ENCODE results near the gene LHX2.

The LHX2 gene

GRCh38 chr9:124036578-124036977 lies 25.0 kb downstream of the LHX2 start:
- H3K27me3 ChIP-seq (ENCODE audit: control insufficient read depth in 1 of 2, insufficient read depth in 2 of 2, low read length in 2 of 2): peaks cover 52 to 61% of the 10 kb centered on the region in 2 donors
- H3K4me3 ChIP-seq (ENCODE audit: low read length in 2 of 2): no peak overlapping the region
- no peaks in the 10 kb centered on the region for H3K9me3 ChIP-seq (ENCODE audit: control insufficient read depth in 2 of 2, low read length in 2 of 2)
- no peaks in the 10 kb centered on the region for H3K36me3 ChIP-seq (ENCODE audit: control insufficient read depth in 2 of 2, insufficient read depth in 2 of 2, low read length in 2 of 2)
- H3K9ac ChIP-seq (ENCODE audit: low read length in 2 of 2): no peak overlapping the region
- H3K4me1 ChIP-seq (ENCODE audit: control insufficient read depth, insufficient read depth, low read length): peaks cover 14% of the 10 kb centered on the region
- H3K27ac ChIP-seq (ENCODE audit: low read length): no peak overlapping the region

- peaks cover 51 to 56% of the 10 kb centered on the region in 2 donors for H3K27me3 ChIP-seq (ENCODE audit: control insufficient read depth in 1 of 2, insufficient read depth in 2 of 2, low read length in 2 of 2)
These were observed 26.2 kb downstream of the LHX2 start for GRCh38 chr9:124037790-124038189.

GRCh38 chr9:124038239-124038638 lies 26.7 kb downstream of the LHX2 start:
- Histone ChIP-seq H3K36me3 (ENCODE audit: control insufficient read depth in 2 of 2, insufficient read depth in 2 of 2, low read length in 2 of 2) (no peaks in the 10 kb centered on the region), H3K4me3 (ENCODE audit: low read length in 2 of 2) (no peak overlapping the region), H3K27ac (ENCODE audit: low read length) (no peak overlapping the region), H3K9me3 (ENCODE audit: control insufficient read depth in 2 of 2, low read length in 2 of 2) (no peaks in the 10 kb centered on the region), H3K4me1 (ENCODE audit: control insufficient read depth, insufficient read depth, low read length) (peaks cover 18% of the 10 kb centered on the region), H3K9ac (ENCODE audit: low read length in 2 of 2) (no peak overlapping the region), H3K27me3 (ENCODE audit: control insufficient read depth in 1 of 2, insufficient read depth in 2 of 2, low read length in 2 of 2) (peaks cover 49 to 56% of the 10 kb centered on the region in 2 donors)

More at GRCh38 chr9:124037790-124038189, 26.2 kb downstream of the LHX2 start:
- Histone ChIP-seq H3K9ac (ENCODE audit: low read length in 2 of 2) (no peak overlapping the region), H3K9me3 (ENCODE audit: control insufficient read depth in 2 of 2, low read length in 2 of 2) (no peaks in the 10 kb centered on the region), H3K4me3 (ENCODE audit: low read length in 2 of 2) (no peak overlapping the region), H3K36me3 (ENCODE audit: control insufficient read depth in 2 of 2, insufficient read depth in 2 of 2, low read length in 2 of 2) (no peaks in the 10 kb centered on the region), H3K4me1 (ENCODE audit: control insufficient read depth, insufficient read depth, low read length) (peaks cover 18% of the 10 kb centered on the region), H3K27ac (ENCODE audit: low read length) (no peak overlapping the region)

GRCh38 chr9:124038790-124039633 lies 27.4 kb downstream of the LHX2 start:
- Histone ChIP-seq H3K27ac (ENCODE audit: low read length) (no peak overlapping the region), H3K9ac (ENCODE audit: low read length in 2 of 2) (no peak overlapping the region), H3K36me3 (ENCODE audit: control insufficient read depth in 2 of 2, insufficient read depth in 2 of 2, low read length in 2 of 2) (no peaks in the 10 kb centered on the region), H3K4me1 (ENCODE audit: control insufficient read depth, insufficient read depth, low read length) (peaks cover 18% of the 10 kb centered on the region), H3K27me3 (ENCODE audit: control insufficient read depth in 1 of 2, insufficient read depth in 2 of 2, low read length in 2 of 2) (peaks cover 43 to 48% of the 10 kb centered on the region in 2 donors), H3K4me3 (ENCODE audit: low read length in 2 of 2) (no peak overlapping the region), H3K9me3 (ENCODE audit: control insufficient read depth in 2 of 2, low read length in 2 of 2) (no peaks in the 10 kb centered on the region)

GRCh38 chr9:124040186-124040931 lies 28.8 kb downstream of the LHX2 start:
- Histone ChIP-seq H3K27ac (ENCODE audit: low read length) (no peak overlapping the region), H3K4me3 (ENCODE audit: low read length in 2 of 2) (peak overlapping the region; percentile 10 to 65), H3K4me1 (ENCODE audit: control insufficient read depth, insufficient read depth, low read length) (peaks cover 20% of the 10 kb centered on the region), H3K9ac (ENCODE audit: low read length in 2 of 2) (no peak overlapping the region), H3K36me3 (ENCODE audit: control insufficient read depth in 2 of 2, insufficient read depth in 2 of 2, low read length in 2 of 2) (no peaks in the 10 kb centered on the region), H3K27me3 (ENCODE audit: control insufficient read depth in 1 of 2, insufficient read depth in 2 of 2, low read length in 2 of 2) (peaks cover 40 to 43% of the 10 kb centered on the region in 2 donors), H3K9me3 (ENCODE audit: control insufficient read depth in 2 of 2, low read length in 2 of 2) (no peaks in the 10 kb centered on the region)

GRCh38 chr9:124040935-124041816 lies 29.6 kb downstream of the LHX2 start:
- Histone ChIP-seq H3K36me3 (ENCODE audit: control insufficient read depth in 2 of 2, insufficient read depth in 2 of 2, low read length in 2 of 2) (no peaks in the 10 kb centered on the region), H3K9me3 (ENCODE audit: control insufficient read depth in 2 of 2, low read length in 2 of 2) (no peaks in the 10 kb centered on the region), H3K4me1 (ENCODE audit: control insufficient read depth, insufficient read depth, low read length) (peaks cover 20% of the 10 kb centered on the region), H3K27ac (ENCODE audit: low read length) (no peak overlapping the region), H3K27me3 (ENCODE audit: control insufficient read depth in 1 of 2, insufficient read depth in 2 of 2, low read length in 2 of 2) (peaks cover 38 to 47% of the 10 kb centered on the region in 2 donors), H3K4me3 (ENCODE audit: low read length in 2 of 2) (peak overlapping the region; percentile 50 to 65), H3K9ac (ENCODE audit: low read length in 2 of 2) (peak overlapping the region in 1 of 2 donors; percentile 29)

GRCh38 chr9:124041817-124042116 lies 30.2 kb downstream of the LHX2 start:
- H3K9me3 ChIP-seq (ENCODE audit: control insufficient read depth in 2 of 2, low read length in 2 of 2): no peaks in the 10 kb centered on the region
- no peak overlapping the region for H3K27ac ChIP-seq (ENCODE audit: low read length)
- no peaks in the 10 kb centered on the region for H3K36me3 ChIP-seq (ENCODE audit: control insufficient read depth in 2 of 2, insufficient read depth in 2 of 2, low read length in 2 of 2)
- H3K9ac ChIP-seq (ENCODE audit: low read length in 2 of 2): no peak overlapping the region
- peaks cover 36 to 42% of the 10 kb centered on the region in 2 donors for H3K27me3 ChIP-seq (ENCODE audit: control insufficient read depth in 1 of 2, insufficient read depth in 2 of 2, low read length in 2 of 2)
- H3K4me3 ChIP-seq (ENCODE audit: low read length in 2 of 2): no peak overlapping the region
- peaks cover 20% of the 10 kb centered on the region for H3K4me1 ChIP-seq (ENCODE audit: control insufficient read depth, insufficient read depth, low read length)

- peaks cover 36 to 38% of the 10 kb centered on the region in 2 donors for H3K27me3 ChIP-seq (ENCODE audit: control insufficient read depth in 1 of 2, insufficient read depth in 2 of 2, low read length in 2 of 2)
- H3K9ac ChIP-seq (ENCODE audit: low read length in 2 of 2): no peak overlapping the region
These were observed 30.7 kb downstream of the LHX2 start for GRCh38 chr9:124042201-124042721.

GRCh38 chr9:124044448-124044847 lies 32.9 kb downstream of the LHX2 start:
- Histone ChIP-seq H3K9me3 (ENCODE audit: control insufficient read depth in 2 of 2, low read length in 2 of 2) (no peaks in the 10 kb centered on the region), H3K4me1 (ENCODE audit: control insufficient read depth, insufficient read depth, low read length) (peaks cover 20% of the 10 kb centered on the region), H3K9ac (ENCODE audit: low read length in 2 of 2) (no peak overlapping the region), H3K27ac (ENCODE audit: low read length) (no peak overlapping the region), H3K4me3 (ENCODE audit: low read length in 2 of 2) (no peak overlapping the region), H3K27me3 (ENCODE audit: control insufficient read depth in 1 of 2, insufficient read depth in 2 of 2, low read length in 2 of 2) (peaks cover 24 to 29% of the 10 kb centered on the region in 2 donors), H3K36me3 (ENCODE audit: control insufficient read depth in 2 of 2, insufficient read depth in 2 of 2, low read length in 2 of 2) (no peaks in the 10 kb centered on the region)

More at GRCh38 chr9:124042201-124042721, 30.7 kb downstream of the LHX2 start:
- Histone ChIP-seq H3K9me3 (ENCODE audit: control insufficient read depth in 2 of 2, low read length in 2 of 2) (no peaks in the 10 kb centered on the region), H3K4me1 (ENCODE audit: control insufficient read depth, insufficient read depth, low read length) (peaks cover 20% of the 10 kb centered on the region), H3K36me3 (ENCODE audit: control insufficient read depth in 2 of 2, insufficient read depth in 2 of 2, low read length in 2 of 2) (no peaks in the 10 kb centered on the region), H3K27ac (ENCODE audit: low read length) (no peak overlapping the region), H3K4me3 (ENCODE audit: low read length in 2 of 2) (no peak overlapping the region)

Data from stomach smooth muscle (tissue), 2 donors.